Activated naive CD4-positive, alpha-beta T cell treated with anti-CD3 and anti-CD28 coated beads, Interleukin-2, amount 10 ng/mL, durations not matched to agents 7 days and 5 days (primary cell): ENCODE measurements around the gene STK32C.
"Not testable (repeated sequence)": the region's sequence is repeated elsewhere in the genome, so short reads cannot be mapped to it uniquely, and the experiment has no call there.

Source experiments
- CTCF ChIA-PET: fragments of 350-600 bp; sonication (Branson Sonifier 250); formaldehyde crosslinking; loops from one replicate; lab custom pipeline; 2021; ENCODE audit warnings: antibody characterized with exemption; lab: Charles Lee
- DNase-seq: peaks from one replicate; pipeline ENCODE4 v3.0.0-alpha.2; 2020
- H3K27ac Mint-ChIP-seq: one replicate; pipeline ENCODE4 v1.8.0; 2021; ENCODE audit warnings: mild to moderate bottlenecking, moderate library complexity, mixed read lengths
- H3K27me3 Mint-ChIP-seq: one replicate; pipeline ENCODE4 v1.8.0; 2021; ENCODE audit warnings: mild to moderate bottlenecking, mixed read lengths
- H3K36me3 Mint-ChIP-seq: one replicate; pipeline ENCODE4 v1.8.0; 2021; ENCODE audit warnings: mixed read lengths
- H3K4me1 Mint-ChIP-seq: one replicate; pipeline ENCODE4 v1.8.0; 2021; ENCODE audit warnings: mixed read lengths
- H3K4me3 Mint-ChIP-seq: one replicate; pipeline ENCODE4 v1.8.0; 2021; ENCODE audit warnings: mild to moderate bottlenecking, moderate library complexity, mixed read lengths
- H3K9me3 Mint-ChIP-seq: one replicate; pipeline ENCODE4 v1.8.0; 2021; ENCODE audit warnings: mixed read lengths

STK32C gene

GRCh38 chr10:132160231-132160630 is 147.5 kb downstream of the STK32C start:
- H3K36me3 Mint-ChIP-seq, CTCF ChIA-PET, DNase-seq, H3K27me3 Mint-ChIP-seq, H3K9me3 Mint-ChIP-seq, H3K4me3 Mint-ChIP-seq: not testable (repeated sequence)
- Mint-ChIP-seq H3K4me1 (peaks cover 37% of the 10 kb centered on the region), H3K27ac (peak overlapping the region; percentile 89)

- Mint-ChIP-seq H3K4me1 (peaks cover 37% of the 10 kb centered on the region), H3K27ac (peak overlapping the region; percentile 89)
- H3K9me3 Mint-ChIP-seq, H3K36me3 Mint-ChIP-seq, H3K4me3 Mint-ChIP-seq, H3K27me3 Mint-ChIP-seq, CTCF ChIA-PET: not testable (repeated sequence)
- peak; percentile 63 for DNase-seq
These were observed 148.2 kb downstream of the STK32C start for GRCh38 chr10:132159302-132160230.

GRCh38 chr10:132158823-132159222 is 148.9 kb downstream of the STK32C start:
- H3K27ac Mint-ChIP-seq = peak overlapping the region; percentile 89
- H3K4me1 Mint-ChIP-seq = peaks cover 34% of the 10 kb centered on the region
- peak; percentile 55 for DNase-seq

GRCh38 chr10:132158122-132158741 is 149.5 kb downstream of the STK32C start:
- peaks cover 2% of the 10 kb centered on the region for H3K9me3 Mint-ChIP-seq
- peak overlapping the region; percentile 72 for H3K27ac Mint-ChIP-seq
- CTCF ChIA-PET = no interaction called here
- peak; percentile 60 for DNase-seq
- peaks cover 2% of the 10 kb centered on the region for H3K36me3 Mint-ChIP-seq
- H3K27me3 Mint-ChIP-seq = peaks cover 8% of the 10 kb centered on the region
- H3K4me3 Mint-ChIP-seq = no peak overlapping the region
- peaks cover 30% of the 10 kb centered on the region for H3K4me1 Mint-ChIP-seq

More at GRCh38 chr10:132158823-132159222, 148.9 kb downstream of the STK32C start:
- Mint-ChIP-seq H3K9me3 (peaks cover 2% of the 10 kb centered on the region), H3K36me3 (peaks cover 2% of the 10 kb centered on the region), H3K27me3 (peaks cover 6% of the 10 kb centered on the region), H3K4me3 (no peak overlapping the region)
- CTCF ChIA-PET = no interaction called here
